GM21367 (cell line): ENCODE data around the gene CD38.
"Not testable (repeated sequence)": the region's sequence is repeated elsewhere in the genome, so short reads cannot be mapped to it uniquely, and the experiment has no call there.

Experiments used
- ATAC-seq: cut with Tn5 transposase; IDR thresholded peaks from one replicate; pipeline ENCODE4 v1.9.1; 2021; ENCODE audit not compliant: unreplicated experiment

The CD38 gene

GRCh38 chr4:15794905-15795304 is 16.8 kb downstream of the CD38 start:
- no peak for ATAC-seq

GRCh38 chr4:15797320-15797719 is 19.2 kb downstream of the CD38 start:
- ATAC-seq, result no peak

- ATAC-seq, result no peak
These were observed 21.0 kb downstream of the CD38 start for GRCh38 chr4:15799141-15799540.

GRCh38 chr4:15799701-15800100 is 21.6 kb downstream of the CD38 start:
- no peak for ATAC-seq

GRCh38 chr4:15802497-15802896 is 24.4 kb downstream of the CD38 start:
- ATAC-seq, result not testable (repeated sequence)

- peak; percentile 52 for ATAC-seq
These were observed 27.7 kb downstream of the CD38 start for GRCh38 chr4:15805583-15806517.

GRCh38 chr4:15809058-15809457 is 30.9 kb downstream of the CD38 start:
- ATAC-seq, result peak; percentile 66

- no peak for ATAC-seq
These were observed 31.3 kb downstream of the CD38 start for GRCh38 chr4:15809466-15809865.

GRCh38 chr4:15811703-15812337 is 33.7 kb downstream of the CD38 start:
- no peak for ATAC-seq

GRCh38 chr4:15832523-15833451 is 54.7 kb downstream of the CD38 start:
- ATAC-seq, result no peak

GRCh38 chr4:15833801-15834200 is 55.7 kb downstream of the CD38 start:
- no peak for ATAC-seq

- no peak for ATAC-seq
These were observed 58.2 kb downstream of the CD38 start for GRCh38 chr4:15836362-15836761.

- no peak for ATAC-seq
These were observed 59.5 kb downstream of the CD38 start for GRCh38 chr4:15837591-15837990.

- not testable (repeated sequence) for ATAC-seq
These were observed 63.1 kb downstream of the CD38 start for GRCh38 chr4:15841194-15841730.

GRCh38 chr4:15847746-15848145 is 69.6 kb downstream of the CD38 start:
- no peak for ATAC-seq

- ATAC-seq, result no peak
These were observed 70.2 kb downstream of the CD38 start for GRCh38 chr4:15848191-15848842.

- no peak for ATAC-seq
These were observed 73.8 kb downstream of the CD38 start for GRCh38 chr4:15851969-15852368.

GRCh38 chr4:15852524-15852923 is 74.4 kb downstream of the CD38 start:
- no peak for ATAC-seq

GRCh38 chr4:15853345-15853744 is 75.2 kb downstream of the CD38 start:
- ATAC-seq, result no peak

GRCh38 chr4:15855804-15856475 is 77.8 kb downstream of the CD38 start:
- no peak for ATAC-seq
